Measurements from ENCODE around the gene KEL. TPM values are rescaled to one million over a fixed set of nuclear protein-coding genes. Genes with fewer than 3 reads are reported as not detected.

Gene KEL
- total and polyA plus RNA-seq, 4 donors: 0.18 to 81.0 (median 0.36) TPM

DNA sequence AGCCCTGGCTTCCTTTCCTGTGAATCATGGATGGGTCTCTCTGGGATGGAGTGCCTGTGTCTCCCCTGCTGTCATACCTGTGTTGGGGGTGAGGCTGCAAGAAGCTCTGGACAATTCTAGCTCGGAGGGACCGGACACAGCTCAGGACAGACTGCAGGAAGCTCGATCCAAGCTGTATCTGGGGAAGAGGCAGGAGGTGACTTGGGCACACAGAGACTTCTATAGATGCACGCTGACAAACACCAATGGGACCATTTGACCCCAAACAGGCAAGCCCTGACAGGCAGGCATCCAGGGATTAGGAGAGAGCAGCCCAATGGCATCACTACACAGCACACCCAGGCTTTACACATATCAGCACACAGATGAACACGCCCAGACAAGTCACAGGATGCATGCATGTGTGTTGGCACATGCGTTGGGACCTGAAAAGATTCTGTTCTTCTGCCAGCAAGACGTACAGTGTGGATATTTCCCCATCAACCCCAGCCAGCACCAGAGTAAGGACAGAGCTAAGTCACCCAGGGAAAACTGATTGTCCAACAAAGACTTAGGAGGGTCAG, 18.4 kb downstream of the KEL start (continued):
- TF ChIP-seq RAD21 (IDR thresholded peaks at IDR 0.05): no peak

DNA sequence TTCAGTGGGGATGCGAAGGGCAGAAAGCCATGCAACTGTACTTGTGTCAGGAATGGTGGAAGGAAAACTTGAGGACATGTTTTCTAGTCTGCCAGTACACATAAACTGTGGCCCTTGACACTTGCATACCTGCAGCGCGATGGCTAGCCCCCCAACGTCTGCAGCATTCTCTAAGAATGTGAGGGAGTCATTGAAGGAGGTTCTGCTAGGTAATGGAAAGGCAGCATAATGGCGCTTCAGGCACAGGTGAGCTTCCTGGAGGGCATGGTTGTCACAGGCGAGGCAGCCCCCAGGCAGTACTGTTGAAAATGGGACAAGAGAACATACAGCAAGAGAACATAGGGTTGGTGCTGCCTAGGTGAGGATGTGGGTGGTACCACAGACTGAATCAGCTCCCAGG, 19.4 kb downstream of the KEL start:
- 93% methylated on average over 6 of the region's 6 CpGs for WGBS
- DNase-seq (ENCODE audit: low spot score): no peak

GRCh38 chr7:142941541-142941940, 20.6 kb downstream of the KEL start:
- no peak for DNase-seq (ENCODE audit: low spot score)
- no peak for TF ChIP-seq SP1 (IDR thresholded peaks at IDR 0.05)
- TF ChIP-seq HNF4G (IDR thresholded peaks at IDR 0.05): no peak
- TF ChIP-seq YY1 (IDR thresholded peaks at IDR 0.05): no peak
- TF ChIP-seq, protein P1, sequence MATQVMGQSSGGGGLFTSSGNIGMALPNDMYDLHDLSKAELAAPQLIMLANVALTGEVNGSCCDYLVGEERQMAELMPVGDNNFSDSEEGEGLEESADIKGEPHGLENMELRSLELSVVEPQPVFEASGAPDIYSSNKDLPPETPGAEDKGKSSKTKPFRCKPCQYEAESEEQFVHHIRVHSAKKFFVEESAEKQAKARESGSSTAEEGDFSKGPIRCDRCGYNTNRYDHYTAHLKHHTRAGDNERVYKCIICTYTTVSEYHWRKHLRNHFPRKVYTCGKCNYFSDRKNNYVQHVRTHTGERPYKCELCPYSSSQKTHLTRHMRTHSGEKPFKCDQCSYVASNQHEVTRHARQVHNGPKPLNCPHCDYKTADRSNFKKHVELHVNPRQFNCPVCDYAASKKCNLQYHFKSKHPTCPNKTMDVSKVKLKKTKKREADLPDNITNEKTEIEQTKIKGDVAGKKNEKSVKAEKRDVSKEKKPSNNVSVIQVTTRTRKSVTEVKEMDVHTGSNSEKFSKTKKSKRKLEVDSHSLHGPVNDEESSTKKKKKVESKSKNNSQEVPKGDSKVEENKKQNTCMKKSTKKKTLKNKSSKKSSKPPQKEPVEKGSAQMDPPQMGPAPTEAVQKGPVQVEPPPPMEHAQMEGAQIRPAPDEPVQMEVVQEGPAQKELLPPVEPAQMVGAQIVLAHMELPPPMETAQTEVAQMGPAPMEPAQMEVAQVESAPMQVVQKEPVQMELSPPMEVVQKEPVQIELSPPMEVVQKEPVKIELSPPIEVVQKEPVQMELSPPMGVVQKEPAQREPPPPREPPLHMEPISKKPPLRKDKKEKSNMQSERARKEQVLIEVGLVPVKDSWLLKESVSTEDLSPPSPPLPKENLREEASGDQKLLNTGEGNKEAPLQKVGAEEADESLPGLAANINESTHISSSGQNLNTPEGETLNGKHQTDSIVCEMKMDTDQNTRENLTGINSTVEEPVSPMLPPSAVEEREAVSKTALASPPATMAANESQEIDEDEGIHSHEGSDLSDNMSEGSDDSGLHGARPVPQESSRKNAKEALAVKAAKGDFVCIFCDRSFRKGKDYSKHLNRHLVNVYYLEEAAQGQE (IDR thresholded peaks at IDR 0.05): no peak
- TF ChIP-seq, protein P2, sequence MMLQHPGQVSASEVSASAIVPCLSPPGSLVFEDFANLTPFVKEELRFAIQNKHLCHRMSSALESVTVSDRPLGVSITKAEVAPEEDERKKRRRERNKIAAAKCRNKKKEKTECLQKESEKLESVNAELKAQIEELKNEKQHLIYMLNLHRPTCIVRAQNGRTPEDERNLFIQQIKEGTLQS (IDR thresholded peaks at IDR 0.05): no peak
- no peak for TF ChIP-seq FOXA2 (IDR thresholded peaks at IDR 0.05)
- no peak for TF ChIP-seq EGR1 (IDR thresholded peaks at IDR 0.05; ENCODE audit: low read depth in 2 of 2)
- TF ChIP-seq FOXA1 (IDR thresholded peaks at IDR 0.05): no peak
- TF ChIP-seq JUND (IDR thresholded peaks at IDR 0.05): no peak
- Histone ChIP-seq H3K4me3 (ENCODE audit: low read depth in 1 of 3, low read length in 3 of 3) (no peak overlapping the region), H3K27ac (ENCODE audit: low read depth in 1 of 2, low read length in 2 of 2) (no peak overlapping the region), H3K4me1 (ENCODE audit: control insufficient read depth in 4 of 4, insufficient read depth in 4 of 4, low read length in 3 of 4) (no peaks in the 10 kb centered on the region), H3K9ac (ENCODE audit: low read depth in 1 of 2, low read length in 2 of 2) (no peak overlapping the region), H3K9me3 (ENCODE audit: control insufficient read depth in 4 of 4, low read length in 3 of 4) (no peaks in the 10 kb centered on the region), H3K27me3 (ENCODE audit: control insufficient read depth in 4 of 4, insufficient read depth in 4 of 4, low read length in 3 of 4) (no peaks in the 10 kb centered on the region), H3K36me3 (ENCODE audit: control insufficient read depth in 4 of 4, insufficient read depth in 3 of 4, low read depth in 1 of 4, low read length in 3 of 4) (no peaks in the 10 kb centered on the region)
- WGBS: 93% methylated on average over 7 of the region's 7 CpGs

More for the DNA sequence above, 19.4 kb downstream of the KEL start:
- Histone ChIP-seq H3K27ac (ENCODE audit: low read depth in 1 of 2, low read length in 2 of 2) (no peak overlapping the region), H3K4me1 (ENCODE audit: control insufficient read depth in 4 of 4, insufficient read depth in 4 of 4, low read length in 3 of 4) (no peaks in the 10 kb centered on the region), H3K36me3 (ENCODE audit: control insufficient read depth in 4 of 4, insufficient read depth in 3 of 4, low read depth in 1 of 4, low read length in 3 of 4) (no peaks in the 10 kb centered on the region), H3K4me3 (ENCODE audit: low read depth in 1 of 3, low read length in 3 of 3) (no peak overlapping the region), H3K27me3 (ENCODE audit: control insufficient read depth in 4 of 4, insufficient read depth in 4 of 4, low read length in 3 of 4) (no peaks in the 10 kb centered on the region), H3K9ac (ENCODE audit: low read depth in 1 of 2, low read length in 2 of 2) (no peak overlapping the region), H3K9me3 (ENCODE audit: control insufficient read depth in 4 of 4, low read length in 3 of 4) (no peaks in the 10 kb centered on the region)
- no peak for TF ChIP-seq EGR1 (IDR thresholded peaks at IDR 0.05; ENCODE audit: low read depth in 2 of 2)
- no peak for TF ChIP-seq YY1 (IDR thresholded peaks at IDR 0.05)
- no peak for TF ChIP-seq FOXA2 (IDR thresholded peaks at IDR 0.05)

DNA sequence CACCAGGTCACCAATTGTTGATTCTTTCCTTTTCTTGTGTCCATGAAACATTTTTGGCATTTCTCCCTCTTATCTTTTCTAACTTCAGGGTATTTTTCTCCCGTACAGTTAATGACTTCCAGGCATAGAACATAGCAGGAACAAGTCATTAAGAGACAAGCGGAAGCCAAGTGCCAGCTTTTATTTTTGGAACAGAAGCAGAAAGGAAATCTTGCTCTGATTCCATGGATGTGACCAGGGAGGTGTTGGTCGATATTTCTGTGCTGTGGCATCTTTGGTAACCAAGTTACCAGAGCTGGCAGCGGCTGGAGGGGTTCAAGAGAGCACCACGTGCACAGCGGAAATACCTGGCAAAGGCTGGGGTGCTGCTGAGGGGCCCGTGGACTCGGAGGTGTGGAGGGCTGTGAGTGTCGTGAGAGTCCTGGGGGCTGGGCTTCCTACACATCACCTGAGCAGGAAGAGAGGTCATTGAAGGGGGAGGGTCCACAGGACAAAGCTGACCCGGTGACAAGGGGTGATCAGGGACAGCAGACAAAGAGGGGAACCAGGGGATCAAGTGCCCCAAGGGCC, 21.1 kb downstream of the KEL start:
- H3K27ac ChIP-seq (ENCODE audit: low read depth in 1 of 2, low read length in 2 of 2): no peak overlapping the region
- no peak overlapping the region for H3K9ac ChIP-seq (ENCODE audit: low read depth in 1 of 2, low read length in 2 of 2)
- H3K27me3 ChIP-seq (ENCODE audit: control insufficient read depth in 4 of 4, insufficient read depth in 4 of 4, low read length in 3 of 4): no peaks in the 10 kb centered on the region
- no peak overlapping the region for H3K4me3 ChIP-seq (ENCODE audit: low read depth in 1 of 3, low read length in 3 of 3)
- TF ChIP-seq EGR1 (IDR thresholded peaks at IDR 0.05; ENCODE audit: low read depth in 2 of 2) (no peak), RAD21 (IDR thresholded peaks at IDR 0.05) (no peak), NR2F2 (IDR thresholded peaks at IDR 0.05) (no peak), SP1 (IDR thresholded peaks at IDR 0.05) (no peak), FOXA1 (IDR thresholded peaks at IDR 0.05) (no peak), RXRA (IDR thresholded peaks at IDR 0.05) (no peak), YY1 (IDR thresholded peaks at IDR 0.05) (no peak), JUND (IDR thresholded peaks at IDR 0.05) (no peak), TAF1 (conservative IDR thresholded peaks at IDR 0.05) (no peak)
- TF ChIP-seq, protein P1 (IDR thresholded peaks at IDR 0.05): no peak
- TF ChIP-seq, protein P3, sequence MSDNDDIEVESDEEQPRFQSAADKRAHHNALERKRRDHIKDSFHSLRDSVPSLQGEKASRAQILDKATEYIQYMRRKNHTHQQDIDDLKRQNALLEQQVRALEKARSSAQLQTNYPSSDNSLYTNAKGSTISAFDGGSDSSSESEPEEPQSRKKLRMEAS (IDR thresholded peaks at IDR 0.05): no peak
- TF ChIP-seq, protein P2 (IDR thresholded peaks at IDR 0.05): no peak
- no peaks in the 10 kb centered on the region for H3K36me3 ChIP-seq (ENCODE audit: control insufficient read depth in 4 of 4, insufficient read depth in 3 of 4, low read depth in 1 of 4, low read length in 3 of 4)
- DNase-seq (ENCODE audit: low spot score): no peak
- no peaks in the 10 kb centered on the region for H3K4me1 ChIP-seq (ENCODE audit: control insufficient read depth in 4 of 4, insufficient read depth in 4 of 4, low read length in 3 of 4)
- 64% methylated on average over 10 of the region's 10 CpGs for WGBS
- H3K9me3 ChIP-seq (ENCODE audit: control insufficient read depth in 4 of 4, low read length in 3 of 4): no peaks in the 10 kb centered on the region

Data from liver (tissue), 9 donors.